Activated CD8-positive, alpha-beta memory T cell treated with anti-CD3 and anti-CD28 coated beads, Interleukin-2, amount 50 U/mL, for 48 hours (primary cell): ENCODE data around the gene SPDEF.

ENCODE experiments used
- DNase-seq: peaks from one replicate; pipeline ENCODE4 v3.0.0-alpha.2; 2020

The SPDEF gene

DNA sequence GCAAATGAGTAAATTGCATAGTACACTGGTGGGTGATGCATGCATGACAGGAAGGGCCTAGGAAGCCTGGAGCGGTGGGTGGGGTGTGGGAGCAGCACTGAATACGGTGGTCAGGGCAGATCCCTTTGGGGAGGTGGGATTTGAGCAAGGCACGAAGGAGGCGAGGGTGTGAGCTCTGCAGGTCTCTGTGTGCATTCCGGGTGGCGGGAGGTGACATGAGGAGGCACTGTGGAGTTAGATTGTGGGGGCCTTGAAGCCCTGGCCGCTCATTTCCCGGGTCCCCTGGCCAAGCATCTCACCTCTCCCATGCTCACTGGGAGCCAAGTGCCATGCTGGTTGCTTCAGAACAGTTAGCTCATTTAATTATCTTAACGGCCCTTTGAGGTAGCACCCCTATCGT lies 6.2 kb upstream of the SPDEF start:
- no peak for DNase-seq

DNA sequence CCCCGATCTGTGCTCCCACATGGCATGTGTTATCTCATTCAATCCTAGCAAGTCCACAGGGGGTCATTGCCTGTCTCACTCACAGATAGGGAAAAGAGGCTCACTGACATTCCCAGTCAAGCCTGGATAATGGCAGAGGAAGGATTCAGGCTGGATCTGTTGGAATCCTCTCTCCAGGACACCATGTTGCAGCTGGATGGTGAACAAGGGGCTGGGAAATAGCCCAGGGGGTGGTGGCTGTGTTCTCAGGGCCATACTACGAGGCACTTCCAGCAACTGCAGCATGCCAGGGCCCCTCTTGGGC lies 5.0 kb upstream of the SPDEF start:
- DNase-seq: no peak

DNA sequence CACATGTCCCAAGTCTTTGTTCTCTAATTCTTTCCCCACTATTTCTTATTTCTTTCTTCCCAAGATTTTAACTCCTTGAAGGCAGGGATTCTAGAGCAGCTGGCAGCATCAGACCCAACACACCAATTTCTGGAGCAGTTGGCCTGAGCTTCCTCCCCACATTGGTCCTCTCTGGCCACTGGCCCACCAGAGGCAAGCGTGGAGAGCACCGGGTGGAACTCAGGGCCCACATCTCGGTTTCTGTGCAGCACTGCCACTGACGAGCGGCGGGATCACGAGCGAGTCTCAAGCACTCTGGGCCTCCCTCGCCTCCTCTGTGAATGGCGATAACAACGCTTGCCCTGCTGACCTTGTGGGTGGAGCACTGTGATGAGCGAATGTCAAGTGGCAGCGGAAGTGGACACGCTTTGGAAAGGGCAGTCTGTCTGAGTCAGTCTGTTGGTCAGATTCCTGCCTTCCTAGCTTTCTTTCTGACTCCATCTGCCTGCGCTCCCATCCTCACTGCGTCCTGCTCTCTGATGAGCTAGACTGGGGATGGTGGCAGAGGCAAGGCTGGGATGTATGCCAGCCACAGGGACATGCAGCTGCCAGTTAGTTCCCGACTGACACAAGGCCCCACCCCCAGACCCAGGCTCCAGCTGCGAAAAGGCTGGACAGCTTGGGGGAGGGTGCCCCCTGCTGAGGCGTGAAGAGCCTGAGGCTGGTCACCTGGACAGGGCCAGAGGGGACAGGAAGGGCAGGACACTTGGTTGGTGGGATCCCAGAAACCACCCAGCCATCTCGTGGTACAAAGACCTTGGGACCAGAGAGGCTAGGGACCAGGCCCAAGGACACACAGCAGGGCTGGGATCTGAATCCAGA lies 4.5 kb upstream of the SPDEF start:
- no peak for DNase-seq

DNA sequence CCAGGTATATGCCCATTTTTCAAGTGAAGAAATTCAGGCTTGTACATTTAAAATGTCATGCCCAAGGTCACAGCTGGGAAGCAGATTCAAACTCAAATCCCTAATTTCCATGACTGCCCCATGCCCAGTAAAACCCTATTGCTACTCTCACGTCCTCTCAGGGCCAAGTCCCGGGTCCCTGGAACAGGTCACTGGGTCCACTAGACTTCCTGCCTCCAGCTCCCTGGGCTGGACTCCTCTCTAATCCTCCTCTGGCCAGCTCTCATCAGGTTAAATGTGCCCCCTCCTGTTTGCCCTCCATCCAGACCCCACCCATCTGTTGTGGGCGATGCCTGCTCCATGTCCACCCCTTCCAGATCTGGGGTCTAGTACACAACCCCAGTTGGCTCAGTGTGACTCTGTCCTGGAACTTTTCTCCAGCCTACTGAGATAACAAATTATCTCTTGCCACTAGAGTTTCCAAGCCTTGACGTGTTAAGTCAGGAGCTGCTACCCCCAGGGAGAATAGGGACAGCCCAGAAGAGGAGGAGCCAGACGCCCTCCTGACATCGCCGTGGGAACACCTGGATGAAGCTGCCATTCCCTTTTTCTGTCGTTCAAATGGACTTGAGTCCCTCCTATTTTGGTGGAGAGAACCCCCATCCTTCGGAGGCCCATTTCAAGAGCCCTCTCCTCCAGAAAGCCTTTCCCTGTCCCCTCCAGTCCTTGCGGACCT lies 3.7 kb upstream of the SPDEF start:
- DNase-seq: no peak

DNA sequence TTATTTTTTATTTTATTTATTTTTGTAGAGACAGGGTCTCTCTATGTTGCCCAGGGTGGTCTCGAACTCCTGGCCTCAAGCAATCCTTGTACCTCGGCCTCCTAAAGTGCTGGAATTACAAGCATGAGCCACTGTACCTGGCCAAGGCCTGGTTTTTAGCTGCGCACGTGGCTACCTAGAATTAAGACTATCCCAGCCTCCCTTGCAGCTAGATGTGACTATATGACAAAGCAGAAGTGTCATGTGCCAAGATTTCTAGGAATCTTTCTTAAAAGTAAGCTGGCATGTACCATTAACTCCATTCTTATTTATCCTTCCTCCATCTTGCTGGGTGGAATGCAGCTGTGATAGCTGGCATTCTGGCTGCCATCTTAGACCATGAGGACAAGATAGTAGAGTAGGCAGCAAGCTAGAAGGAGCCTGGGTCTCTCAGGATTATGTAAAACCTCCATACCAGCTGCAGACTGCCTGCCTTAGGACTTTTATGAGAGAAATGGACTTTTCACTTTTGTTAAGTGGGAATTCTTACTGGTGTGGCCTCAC lies 2.1 kb upstream of the SPDEF start:
- DNase-seq: no peak

DNA sequence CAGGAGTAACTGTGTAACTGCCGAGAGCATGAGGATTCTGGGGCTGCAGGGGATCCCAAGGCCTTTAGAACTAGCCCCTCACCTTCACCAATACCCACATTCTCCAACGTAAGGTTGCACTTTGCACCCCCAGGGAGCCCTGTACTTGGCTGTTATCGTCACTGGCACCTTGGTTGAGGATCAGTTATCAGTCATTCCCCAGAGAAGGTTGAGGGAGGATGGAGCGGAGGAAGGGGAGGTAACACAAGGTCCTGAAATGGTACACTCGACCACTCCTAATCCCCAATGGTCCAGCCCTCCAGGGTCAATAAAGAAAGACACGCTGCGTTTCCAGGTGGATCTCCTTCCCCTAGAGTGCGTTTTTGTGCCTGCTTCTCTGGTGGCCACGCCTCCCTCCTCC lies 1.1 kb upstream of the SPDEF start:
- DNase-seq: no peak

DNA sequence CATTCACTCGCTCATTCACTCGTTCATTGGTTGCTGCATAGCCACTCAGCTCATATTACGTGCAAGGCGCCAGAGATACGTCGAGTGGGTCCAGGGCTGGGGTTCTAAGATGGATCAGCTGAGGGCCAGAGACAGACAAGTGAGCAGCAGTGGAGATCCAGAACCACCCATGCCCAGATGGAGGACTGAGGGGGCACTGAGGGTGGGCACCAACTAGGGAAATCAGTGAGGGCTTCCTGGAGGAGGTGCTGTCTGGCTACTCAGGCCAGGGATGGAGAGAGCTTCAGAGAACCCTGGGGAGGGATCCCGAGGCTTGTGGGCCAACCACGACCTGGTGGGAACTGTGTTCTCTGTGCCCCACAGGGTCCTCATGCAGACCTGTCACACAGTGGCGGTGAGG lies 364 bp upstream of the SPDEF start:
- DNase-seq: no peak

DNA sequence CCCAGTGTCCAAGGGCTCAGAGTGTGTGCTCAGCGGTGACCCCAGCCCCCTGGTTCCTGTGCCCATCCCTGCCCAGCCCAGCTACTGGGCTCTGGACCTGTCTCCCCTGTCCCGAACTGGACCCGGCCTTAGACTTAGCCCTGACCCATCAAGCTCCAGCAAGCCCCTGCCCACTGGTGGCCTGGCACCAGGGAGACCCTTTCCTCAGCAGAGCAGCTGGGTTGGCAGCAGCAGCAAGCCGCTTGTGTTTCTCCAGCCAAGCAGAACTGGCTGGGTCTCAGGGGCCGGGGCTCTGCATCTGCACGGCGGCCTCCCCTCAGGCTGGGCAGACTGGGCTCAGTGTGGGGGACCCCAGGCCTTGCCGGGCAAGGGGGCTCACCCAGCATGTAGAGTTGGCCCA lies 801 bp downstream of the SPDEF start:
- no peak for DNase-seq

DNA sequence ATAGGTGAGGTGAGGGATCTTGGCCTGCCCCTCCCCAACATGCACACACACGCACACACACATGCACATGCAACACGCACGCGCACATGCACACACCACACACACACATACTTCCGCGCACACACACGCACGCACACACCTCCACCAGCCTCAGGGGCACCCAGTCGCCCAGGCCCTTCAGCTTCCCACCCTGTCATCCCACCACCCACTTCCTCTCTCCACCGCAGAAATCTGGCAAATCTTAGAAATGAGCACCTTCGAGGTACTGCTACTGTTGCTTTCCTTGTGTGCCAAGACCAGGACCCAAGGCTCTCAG lies 1.2 kb downstream of the SPDEF start:
- DNase-seq: no peak

DNA sequence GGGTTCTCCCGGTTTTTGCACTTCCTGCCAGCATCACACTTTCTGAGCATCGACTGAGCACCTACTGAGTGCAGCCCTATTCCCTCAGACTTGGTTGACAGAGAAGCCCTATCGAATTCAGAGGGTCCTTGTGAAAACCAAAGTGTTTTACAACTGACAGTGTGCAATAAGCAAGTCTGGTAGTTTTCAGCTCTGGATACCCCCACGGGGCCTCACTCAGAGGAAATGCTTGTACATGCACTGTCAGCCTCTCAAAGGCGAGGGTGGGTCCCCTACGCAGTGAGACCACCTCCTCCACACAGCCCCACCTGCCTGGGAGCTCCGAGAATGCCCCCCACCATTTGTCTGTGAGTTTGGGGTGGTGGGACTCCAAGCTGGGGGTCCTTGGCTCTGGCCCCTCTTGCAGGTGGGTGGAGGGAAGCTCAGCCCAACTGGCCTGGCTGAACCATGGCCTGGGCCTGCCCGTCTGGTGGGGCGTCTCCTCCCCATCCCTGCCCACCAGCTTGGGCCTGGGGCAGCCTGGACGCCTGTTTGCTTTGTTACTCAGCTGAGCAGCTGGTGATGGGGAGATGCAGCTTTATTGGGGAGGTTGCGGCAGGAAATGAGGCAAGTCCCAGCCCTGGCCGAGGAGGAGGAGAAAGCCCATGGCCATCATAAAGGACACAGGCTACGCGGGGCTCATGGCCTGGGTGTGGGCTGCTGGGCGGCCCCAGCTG lies 1.7 kb downstream of the SPDEF start:
- DNase-seq: no peak

DNA sequence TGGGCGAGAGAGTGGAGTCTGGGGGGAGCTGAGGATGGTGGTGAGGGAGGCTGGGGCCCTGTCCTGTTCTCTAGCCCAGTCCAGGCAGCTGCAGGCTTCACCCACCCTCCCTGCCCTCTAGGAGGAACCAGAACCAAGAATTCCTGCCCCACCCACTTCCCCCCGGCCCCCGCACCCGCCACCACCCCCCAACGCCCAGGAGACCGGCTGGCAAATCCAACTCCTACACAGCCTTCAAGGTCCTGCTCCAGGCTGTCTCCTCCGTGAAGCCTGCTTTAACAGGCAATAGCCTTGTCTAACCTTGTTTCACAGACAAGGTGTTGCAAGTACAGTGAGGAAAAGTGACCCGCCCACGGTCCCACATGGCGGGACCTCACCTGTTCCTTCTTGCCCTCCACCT lies 2.4 kb downstream of the SPDEF start:
- no peak for DNase-seq

DNA sequence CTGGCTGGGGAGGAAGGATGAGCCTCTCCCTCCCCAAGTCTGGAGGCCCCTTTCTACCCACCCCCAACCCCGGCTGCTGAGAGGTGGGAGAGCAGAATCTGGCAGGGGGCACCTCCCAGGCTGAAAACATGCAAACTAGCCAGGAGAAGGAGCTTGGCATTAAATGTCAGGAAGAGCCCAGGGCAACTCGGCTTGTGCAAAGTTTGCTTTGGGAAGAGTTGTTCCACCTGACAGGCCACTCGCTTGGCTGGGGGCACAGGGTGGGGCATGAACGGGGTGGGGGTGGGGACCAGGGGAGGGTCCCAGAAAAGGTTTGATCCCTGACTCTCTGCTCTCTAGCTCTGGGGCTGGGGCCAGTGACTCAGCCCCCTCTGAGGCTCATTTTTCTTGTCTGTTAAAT lies 3.0 kb downstream of the SPDEF start:
- no peak for DNase-seq

DNA sequence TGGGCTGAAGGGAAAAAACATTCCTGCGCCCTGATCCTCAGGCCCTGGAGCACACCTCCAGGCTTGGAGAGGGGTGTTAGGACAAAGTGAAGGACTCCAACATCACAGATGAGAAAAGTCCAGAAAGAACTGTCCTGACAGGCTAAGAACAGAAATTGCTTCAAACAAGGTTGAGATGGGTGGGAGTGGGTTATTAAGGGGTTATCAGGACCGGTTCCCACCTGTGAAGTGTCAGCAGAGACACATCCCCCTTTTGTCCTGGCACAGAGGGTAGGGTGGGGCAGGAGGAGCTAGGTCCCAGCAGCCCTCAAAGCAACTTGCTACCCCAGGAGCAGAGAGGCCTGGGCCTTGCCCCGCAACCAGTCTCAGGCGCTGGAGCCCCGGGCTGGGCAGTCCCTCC lies 3.5 kb downstream of the SPDEF start:
- DNase-seq: no peak

DNA sequence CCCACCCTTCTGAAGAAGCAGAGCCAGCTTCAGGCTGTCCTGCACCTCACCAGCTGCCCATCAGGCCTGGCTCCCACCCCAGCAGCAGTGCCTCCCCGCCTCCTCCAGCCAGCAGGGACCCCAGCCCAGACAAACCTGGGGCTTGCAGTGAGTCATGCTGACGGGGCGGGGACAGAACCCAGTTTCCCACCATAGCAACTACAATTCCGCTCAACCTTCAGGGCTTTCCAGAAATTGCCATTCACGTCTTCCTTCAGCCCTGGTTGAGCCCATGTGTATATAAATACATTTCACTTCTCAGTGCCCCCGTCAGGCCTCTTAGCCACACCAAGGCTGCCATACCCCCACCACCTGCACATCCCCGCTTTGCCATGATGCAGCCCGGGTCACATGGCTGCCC lies 4.4 kb downstream of the SPDEF start:
- DNase-seq: no peak

DNA sequence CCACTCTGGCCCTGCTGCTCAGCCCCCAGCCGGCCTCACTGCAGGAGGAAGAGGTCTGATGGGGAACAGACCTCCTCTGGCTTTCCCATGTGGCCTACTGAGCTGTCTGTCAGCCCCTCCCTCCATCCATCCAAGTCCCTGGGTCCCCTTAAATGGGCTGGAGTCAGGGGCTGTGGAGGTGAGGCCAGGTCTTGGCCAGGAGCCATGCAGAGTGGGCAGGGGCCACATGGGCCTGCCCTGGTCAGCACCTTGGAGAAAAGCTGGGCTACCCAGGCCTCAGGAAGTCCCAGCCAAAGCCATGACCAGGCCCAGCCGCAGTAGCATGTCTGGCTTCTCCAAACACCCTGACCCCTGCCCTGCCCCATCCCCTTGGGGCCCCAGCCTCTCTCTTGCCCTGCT lies 6.3 kb downstream of the SPDEF start:
- DNase-seq: no peak

DNA sequence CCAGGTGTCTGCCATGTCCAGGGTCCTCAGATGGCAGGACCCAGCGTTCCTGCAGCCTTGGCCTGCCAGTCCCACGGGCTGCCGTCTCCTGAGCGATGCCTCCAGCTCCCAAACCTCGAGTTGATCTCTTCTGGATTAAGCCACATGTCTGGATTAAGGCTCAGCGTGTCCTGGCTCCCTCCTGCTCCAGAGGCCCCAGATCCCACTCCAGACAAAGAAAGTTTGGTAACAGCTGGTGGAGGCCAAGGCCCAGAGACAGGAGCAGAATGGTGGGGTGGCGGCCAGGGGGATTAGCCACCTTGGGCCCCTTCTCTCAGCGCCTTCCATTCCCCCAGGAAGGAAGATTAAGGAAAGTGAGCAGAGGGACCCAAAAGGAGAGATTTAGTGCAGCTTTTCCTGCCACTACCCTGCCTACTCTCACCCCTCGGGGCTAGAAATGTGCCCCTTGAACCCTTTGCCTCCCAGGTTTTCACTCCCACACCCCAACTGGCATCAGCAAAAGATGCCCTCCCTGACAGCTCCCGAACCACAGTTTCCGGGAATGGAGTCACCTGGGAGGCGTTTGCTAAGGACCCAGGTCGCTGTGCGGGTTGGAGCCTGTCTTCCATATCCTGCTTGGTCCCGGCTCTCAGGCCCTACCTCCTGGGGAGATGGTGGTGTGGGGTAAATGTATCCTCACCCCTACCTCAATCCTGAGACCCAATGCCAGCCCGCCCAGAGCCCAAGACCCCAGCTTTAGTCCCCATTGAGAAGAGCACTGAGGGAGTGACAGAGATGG lies 6.9 kb downstream of the SPDEF start:
- no peak for DNase-seq

DNA sequence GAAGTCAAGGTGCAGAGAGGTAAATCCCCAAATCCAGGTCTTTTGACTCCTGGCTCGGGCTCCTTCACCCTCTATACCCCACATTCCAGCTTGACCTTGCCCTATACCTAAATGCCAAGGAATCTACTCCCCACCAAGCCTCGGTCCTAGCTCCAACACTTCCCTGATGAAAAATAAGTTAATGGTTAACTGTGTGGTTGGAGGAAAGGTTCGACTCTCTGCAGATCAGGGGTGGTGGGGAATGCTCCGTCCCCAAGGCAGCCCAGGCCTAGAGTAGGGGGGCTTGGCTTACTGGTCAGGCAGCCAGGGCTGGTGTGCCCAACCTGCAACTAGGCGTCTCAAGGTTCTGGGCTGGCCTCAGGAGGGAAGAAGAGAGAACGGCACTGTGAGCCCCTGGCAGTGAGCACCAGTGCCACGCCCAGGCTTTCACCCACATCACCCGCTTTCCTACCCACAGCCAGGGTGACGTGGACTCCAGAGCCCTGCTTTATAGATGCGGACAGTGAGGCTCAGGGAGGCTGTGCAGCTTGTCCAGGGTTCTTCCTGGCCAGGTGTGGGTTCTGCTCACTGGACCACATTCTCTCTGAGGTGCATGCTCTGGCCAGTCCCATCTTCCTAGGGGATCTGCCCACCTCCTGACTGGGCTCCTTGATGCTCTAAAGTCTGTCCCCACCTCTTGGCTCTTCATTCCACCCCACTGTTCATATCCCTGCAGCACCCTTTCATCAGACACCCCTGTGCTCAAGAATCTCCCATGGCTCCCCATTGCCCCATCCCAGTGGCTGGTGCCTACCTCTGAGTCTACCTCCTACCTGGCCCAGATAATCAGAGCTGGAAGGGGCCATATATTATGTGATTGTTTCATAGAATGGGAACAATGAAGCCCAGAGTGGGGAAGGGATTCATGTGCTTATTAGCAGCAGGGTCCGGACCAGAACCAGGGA lies 8.2 kb downstream of the SPDEF start:
- DNase-seq: no peak

DNA sequence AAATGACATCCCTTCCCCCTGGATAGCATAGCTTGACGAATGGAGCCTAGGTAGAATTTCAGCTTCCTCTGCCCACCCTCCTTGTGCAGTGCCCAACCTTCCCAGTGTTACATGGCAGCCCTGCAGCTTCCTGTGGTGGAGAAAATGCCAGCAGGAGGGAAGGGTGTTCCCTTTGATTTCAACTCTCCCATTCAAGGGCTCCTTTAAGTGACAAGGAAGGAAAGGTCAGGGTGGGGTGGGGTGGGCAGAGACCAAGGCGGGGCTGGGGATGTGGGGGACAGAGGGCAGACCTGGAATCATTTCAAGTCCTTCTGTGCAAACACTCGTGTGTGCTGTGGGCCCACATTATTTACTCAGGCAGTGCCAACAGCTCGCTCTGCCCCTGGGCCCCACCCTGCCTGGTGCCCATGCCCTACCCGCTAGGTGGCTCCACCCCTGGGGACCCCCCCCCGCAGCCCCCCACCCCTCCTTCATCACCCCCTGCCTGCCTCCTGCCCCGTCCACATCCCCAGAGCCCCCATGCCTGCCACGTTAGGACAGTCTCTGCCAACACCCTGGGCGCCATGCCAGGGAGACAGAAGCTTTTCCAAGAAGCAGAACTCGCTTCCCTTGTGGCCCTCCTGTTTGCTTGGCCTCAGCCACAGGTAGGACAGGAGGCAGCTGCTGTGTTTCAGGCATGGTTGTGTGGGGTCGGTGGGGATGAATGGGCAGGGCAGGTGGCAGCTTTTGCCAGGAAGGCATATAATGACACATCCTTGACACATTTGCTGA lies 9.4 kb downstream of the SPDEF start:
- DNase-seq: no peak

DNA sequence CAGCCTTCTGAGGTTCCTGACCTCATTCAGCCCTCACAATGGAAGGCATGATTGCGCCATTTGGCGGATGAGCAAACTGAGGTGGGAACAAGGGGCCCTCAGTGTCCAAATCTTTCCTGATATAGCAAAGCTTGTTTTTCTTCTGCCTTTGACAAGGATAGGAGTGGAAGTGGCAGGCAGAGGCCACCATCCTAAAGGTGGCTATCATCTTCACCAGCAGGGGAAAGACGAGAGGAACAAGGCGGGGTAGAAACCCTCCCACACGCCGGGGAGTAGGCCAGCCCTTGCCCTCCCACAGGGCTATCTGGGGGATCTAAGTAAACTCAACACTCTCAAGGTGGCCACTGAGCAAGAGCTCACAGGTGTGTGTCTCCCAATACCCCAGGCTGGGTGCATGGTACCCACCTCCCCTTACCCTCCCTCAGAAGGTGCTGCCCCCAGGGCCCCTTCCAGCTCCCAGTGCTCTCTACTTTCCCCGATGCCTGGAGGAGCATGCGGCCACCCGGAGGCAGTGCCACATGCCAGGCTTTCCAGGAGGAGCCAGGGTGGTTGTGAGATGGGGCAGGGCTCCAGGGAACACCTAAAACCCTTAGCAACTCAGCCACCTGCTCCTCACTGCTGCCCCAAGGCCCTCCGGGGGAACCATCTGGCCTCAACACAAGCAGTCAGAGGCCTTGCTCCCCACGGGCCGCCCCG lies 11.2 kb downstream of the SPDEF start:
- no peak for DNase-seq

DNA sequence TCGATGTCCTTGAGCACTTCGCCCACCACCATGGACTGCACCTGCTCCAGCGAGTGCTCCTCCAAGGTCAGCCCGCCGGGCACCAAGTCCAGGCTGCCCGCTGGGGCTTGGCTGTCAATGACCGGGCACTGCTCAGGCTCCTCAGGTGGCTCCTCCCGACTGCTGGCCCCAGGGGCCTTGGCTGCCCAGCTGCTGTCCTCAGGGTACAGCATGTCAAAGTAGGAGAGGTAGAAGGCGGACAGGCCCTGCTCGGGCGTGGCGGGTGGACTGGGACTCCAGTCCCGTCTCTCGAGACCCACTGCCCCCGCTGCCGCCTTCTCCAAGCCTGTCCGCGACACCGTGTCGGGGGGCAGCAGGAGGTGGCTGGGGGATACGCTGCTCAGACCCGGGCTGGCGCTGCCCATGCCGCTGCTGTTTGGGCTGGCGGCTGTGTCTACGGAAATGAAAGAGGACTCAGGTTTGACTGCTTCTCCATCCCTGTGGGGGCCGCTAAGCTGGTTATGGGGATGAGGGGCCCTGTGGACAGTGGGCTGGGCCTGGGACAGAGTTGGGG lies 12.0 kb downstream of the SPDEF start:
- DNase-seq: no peak
